Kasumi-1 (cell line): ENCODE measurements around the gene ATG4B.

Experiments used
- DNase-seq, 2 experiments: peaks; one replicate each; lab custom pipeline; 2025; lab: John Stamatoyannopoulos, UW

Gene ATG4B

GRCh38 chr2:241613017-241613780 is 24.3 kb upstream of the ATG4B start:
- no peak for DNase-seq

- DNase-seq: no peak
Measured at GRCh38 chr2:241615041-241615440, 22.5 kb upstream of the ATG4B start.

- no peak for DNase-seq
Measured at GRCh38 chr2:241615522-241616052, 21.9 kb upstream of the ATG4B start.

GRCh38 chr2:241616168-241617125 is 21.0 kb upstream of the ATG4B start:
- DNase-seq: no peak

GRCh38 chr2:241617431-241618154 is 19.9 kb upstream of the ATG4B start:
- peak in 1 of 2 experiments; percentile 1 for DNase-seq

GRCh38 chr2:241618296-241618805 is 19.1 kb upstream of the ATG4B start:
- DNase-seq: no peak

- DNase-seq: no peak
Measured at GRCh38 chr2:241618829-241619228, 18.7 kb upstream of the ATG4B start.

GRCh38 chr2:241619597-241620418 is 17.7 kb upstream of the ATG4B start:
- no peak for DNase-seq

GRCh38 chr2:241620419-241620769 is 17.1 kb upstream of the ATG4B start:
- no peak for DNase-seq

GRCh38 chr2:241627675-241628074 is 9.8 kb upstream of the ATG4B start:
- no peak for DNase-seq

- DNase-seq: no peak
Measured at GRCh38 chr2:241629762-241630435, 7.6 kb upstream of the ATG4B start.

- DNase-seq: no peak
Measured at GRCh38 chr2:241632478-241633325, 4.8 kb upstream of the ATG4B start.

- no peak for DNase-seq
Measured at GRCh38 chr2:241633561-241633960, 3.9 kb upstream of the ATG4B start.

GRCh38 chr2:241635756-241636155 is 1.7 kb upstream of the ATG4B start:
- no peak for DNase-seq

GRCh38 chr2:241636182-241637017 is 1.1 kb upstream of the ATG4B start:
- DNase-seq: peak; percentile 2

- peak in 1 of 2 experiments; percentile 11 for DNase-seq
Measured at GRCh38 chr2:241637795-241638660, 535 bp downstream of the ATG4B start.

- no peak for DNase-seq
Measured at GRCh38 chr2:241638940-241639339, 1.4 kb downstream of the ATG4B start.

GRCh38 chr2:241639385-241639784 is 1.9 kb downstream of the ATG4B start:
- no peak for DNase-seq
